HG03520 (cell line): Measurements from ENCODE around the gene ATP9A.
"Not testable (repeated sequence)": the region's sequence is repeated elsewhere in the genome, so short reads cannot be mapped to it uniquely, and the experiment has no call there.

ENCODE experiments used
- ATAC-seq: cut with Tn5 transposase; IDR thresholded peaks from one replicate; pipeline ENCODE4 v1.9.1; 2021; ENCODE audit warnings: mild to moderate bottlenecking, moderate library complexity; ENCODE audit not compliant: unreplicated experiment

The ATP9A gene

DNA sequence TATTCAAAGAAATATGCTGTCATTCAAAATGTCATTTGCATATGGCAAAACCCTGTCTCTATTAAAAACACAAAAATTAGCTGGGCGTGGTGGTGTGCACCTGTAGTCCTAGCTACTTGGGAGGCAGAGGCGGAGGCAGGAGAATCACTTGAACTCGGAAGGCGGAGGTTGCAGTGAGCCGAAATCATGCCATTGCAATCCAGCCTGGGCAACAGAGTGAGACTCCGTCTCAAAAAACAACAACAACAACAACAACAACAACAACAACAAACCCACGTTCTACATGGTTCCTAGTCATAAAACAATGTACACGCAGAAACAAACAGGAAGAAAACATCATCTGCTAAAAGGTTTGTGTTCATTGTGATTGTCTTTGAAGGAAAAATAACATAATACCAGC is 15.0 kb downstream of the ATP9A start:
- ATAC-seq: not testable (repeated sequence)

- no peak for ATAC-seq
Measured at GRCh38 chr20:51752343-51752951, 15.7 kb downstream of the ATP9A start.

DNA sequence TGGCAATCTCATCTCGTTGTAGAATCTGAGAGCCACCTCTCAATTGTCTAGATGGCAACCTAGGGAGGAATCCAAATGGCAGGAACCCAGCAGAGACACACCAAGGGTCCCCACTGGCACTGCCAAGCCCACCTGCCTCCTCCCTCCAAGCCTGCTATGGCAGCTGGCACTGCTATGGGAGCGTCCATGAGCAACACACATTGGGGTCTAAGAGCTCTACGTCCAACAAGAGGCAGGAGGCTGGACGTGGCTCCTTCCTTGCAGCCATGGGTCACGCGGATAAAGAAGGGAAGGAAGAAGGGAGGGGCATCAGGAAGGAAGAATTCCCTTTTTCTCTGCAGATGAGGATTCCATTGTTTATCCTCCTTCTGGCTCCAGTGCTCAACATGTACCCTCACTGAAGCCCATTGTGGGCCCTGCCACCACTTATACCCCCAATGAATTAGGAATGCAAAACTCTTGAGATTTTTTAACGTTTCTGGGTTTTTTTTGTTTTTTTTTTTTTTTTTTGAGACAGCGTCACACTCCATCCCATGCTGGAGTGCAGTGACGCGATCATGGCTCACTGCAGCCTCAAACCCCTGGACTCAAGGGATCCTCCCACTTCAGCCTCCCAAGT is 17.3 kb downstream of the ATP9A start:
- ATAC-seq: no peak

GRCh38 chr20:51750037-51750769 is 18.0 kb downstream of the ATP9A start:
- ATAC-seq: no peak

DNA sequence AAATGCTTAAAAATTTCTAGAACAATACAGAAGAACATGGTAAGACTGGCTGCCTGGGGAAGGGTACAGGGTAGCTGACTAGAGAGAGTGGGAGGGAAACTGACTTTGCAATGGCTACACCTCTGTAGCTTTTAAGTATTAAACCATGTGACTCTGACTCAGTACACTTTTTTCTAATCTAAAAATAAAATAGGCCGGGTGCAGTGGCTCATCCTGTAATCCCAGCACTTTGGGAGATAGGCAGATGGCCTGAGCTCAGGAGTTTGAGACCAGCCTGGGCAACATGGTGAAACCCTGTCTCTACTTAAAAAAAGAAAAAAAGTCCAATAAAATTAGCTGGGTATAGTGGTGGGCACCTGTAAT is 18.5 kb downstream of the ATP9A start:
- no peak for ATAC-seq

DNA sequence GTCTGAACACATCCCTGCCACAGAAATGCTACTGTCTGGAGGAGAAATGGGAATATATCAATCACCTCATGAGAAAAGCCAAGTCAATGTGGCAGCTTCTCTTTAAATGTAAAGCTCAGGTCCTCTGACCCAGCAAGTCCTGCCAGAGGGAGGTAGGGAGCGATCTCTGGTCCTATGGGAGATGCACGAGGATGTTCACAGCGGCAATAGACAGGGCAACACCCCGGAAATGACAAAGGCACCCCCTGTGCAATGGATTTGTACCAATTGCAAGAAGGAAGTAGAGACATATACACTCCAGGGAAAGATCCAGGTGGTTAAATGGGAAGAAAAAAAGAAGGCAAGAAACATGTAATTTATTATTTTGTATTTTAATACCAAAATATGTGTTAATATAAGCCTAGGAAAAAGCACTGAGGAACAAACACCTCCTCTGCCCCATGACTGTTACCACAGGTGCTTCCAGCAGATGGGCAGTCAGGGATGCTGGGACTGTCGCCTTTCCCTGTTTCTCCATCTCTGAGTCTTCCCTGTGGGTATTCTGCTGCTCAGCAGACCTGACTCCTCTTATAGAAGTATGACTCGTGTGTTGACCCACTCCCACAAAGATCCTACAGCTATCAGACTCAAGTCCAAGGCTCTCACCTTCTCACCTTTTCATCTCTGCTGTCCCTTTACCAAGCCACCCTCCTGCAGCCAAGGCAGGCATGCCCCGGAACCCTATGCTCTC is 20.8 kb downstream of the ATP9A start:
- no peak for ATAC-seq

- no peak for ATAC-seq
Measured at GRCh38 chr20:51745804-51746203, 22.4 kb downstream of the ATP9A start.

DNA sequence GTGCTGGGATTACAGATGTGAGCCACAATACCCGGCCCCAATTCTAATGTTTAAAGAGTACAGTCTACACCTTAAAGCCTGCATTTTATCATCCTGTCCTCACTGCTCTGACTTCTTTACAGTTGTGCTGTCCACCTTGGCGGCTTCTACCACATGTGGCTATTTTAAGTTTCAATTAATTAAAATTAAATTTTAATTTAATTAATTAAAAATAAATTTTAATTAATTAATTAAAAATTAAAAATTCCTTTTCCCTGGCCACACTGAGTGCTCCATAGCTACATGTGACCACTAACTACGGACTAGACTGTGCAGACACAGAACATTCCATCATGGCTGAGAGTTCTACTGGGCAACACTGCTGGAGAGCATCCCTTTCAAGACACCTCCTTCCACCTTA is 27.4 kb downstream of the ATP9A start:
- ATAC-seq: no peak

GRCh38 chr20:51740308-51740707 is 27.9 kb downstream of the ATP9A start:
- not testable (repeated sequence) for ATAC-seq

DNA sequence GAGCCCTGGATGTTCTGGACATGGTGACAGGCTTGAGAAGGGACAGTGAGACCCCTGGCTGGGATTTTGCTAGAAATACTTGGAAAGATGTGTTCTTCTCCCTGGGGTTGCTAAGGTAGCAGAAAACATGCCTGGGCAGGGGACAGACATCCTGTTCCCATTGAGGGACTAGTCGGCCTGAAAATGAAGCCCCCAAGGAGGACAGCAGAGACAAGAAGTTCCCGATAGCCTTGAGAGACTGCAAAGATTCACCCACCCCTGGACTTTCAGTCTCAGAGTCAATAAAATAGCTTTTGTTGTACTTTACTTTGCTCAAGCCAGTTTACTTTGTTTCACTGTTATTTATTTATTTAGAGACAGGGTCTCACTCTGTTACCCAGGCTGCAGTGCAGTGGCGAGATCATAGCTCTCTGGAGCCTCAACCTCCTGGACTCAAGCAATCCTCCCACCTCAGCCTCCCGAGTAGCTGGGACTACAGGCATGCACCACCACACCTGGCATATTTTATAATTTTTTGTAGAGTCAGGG is 28.4 kb downstream of the ATP9A start:
- ATAC-seq: no peak

DNA sequence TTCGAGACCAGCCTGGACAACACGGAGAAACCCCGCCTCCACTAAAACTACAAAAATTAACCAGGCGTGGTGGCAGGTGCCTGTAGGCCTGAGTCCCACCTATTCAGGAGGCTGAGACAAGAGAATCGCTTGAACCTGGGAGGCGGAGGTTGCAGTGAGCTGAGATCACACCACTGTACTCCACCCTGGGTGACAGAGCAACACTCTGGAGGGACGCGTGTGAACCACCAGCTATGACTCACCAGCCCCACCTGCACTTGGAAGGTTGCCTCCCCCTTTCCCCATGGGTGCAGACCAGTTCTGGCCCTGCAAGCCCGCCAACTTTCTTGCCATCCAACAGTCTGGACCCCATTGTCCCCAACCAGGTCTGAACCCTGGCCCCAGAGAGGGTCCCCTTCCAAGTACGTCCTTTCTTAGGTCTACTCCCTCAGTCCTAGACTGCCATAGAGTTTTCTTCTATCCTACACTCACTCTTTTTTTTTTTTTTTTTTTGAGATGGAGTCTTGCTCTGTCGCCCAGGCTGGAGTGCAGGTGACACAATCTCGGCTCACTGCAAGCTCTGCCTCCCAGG is 29.2 kb downstream of the ATP9A start:
- ATAC-seq: no peak

DNA sequence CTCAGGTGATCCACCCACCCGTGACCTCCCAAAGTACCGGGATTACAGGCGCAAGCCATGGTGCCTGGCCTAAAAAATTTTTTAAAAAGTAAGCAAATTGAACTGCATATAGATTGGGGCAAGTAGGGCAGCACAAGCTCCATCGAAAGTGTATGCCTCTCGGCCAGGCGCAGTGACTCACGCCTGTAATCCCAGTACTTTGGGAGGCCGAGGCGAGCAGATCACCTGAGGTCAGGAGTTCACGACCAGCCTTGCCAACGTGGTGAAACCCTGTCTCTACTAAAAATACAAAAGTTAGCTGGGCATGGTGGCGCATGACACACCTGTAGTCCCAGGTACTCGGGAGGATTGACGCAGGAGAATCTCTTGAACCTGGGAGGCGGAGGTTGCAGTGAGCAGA is 29.9 kb downstream of the ATP9A start:
- not testable (repeated sequence) for ATAC-seq

GRCh38 chr20:51736947-51737346 is 31.2 kb downstream of the ATP9A start:
- ATAC-seq: no peak

- ATAC-seq: no peak
Measured at GRCh38 chr20:51735728-51736600, 32.2 kb downstream of the ATP9A start.

GRCh38 chr20:51734876-51735720 is 33.1 kb downstream of the ATP9A start:
- ATAC-seq: no peak

GRCh38 chr20:51733070-51733469 is 35.1 kb downstream of the ATP9A start:
- no peak for ATAC-seq

- ATAC-seq: no peak
Measured at GRCh38 chr20:51732096-51732791, 35.9 kb downstream of the ATP9A start.

DNA sequence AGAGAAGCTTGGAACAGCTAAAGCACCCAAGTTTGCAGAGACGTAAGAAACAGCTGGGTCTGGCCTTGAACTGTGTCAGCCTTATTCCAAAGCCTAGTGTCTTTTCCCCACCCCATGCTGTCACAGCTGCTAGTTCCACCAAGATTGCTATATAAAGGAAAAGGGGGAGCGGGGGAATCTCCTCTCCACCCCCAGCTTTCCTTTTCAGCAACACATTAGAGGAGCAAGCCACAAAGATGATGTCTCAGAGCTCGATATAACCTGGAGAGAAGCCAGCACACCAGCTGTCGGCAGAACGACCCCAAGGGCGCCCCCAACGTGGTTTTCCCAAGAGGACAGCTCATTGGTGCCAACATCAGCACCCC is 36.5 kb downstream of the ATP9A start:
- ATAC-seq: no peak

DNA sequence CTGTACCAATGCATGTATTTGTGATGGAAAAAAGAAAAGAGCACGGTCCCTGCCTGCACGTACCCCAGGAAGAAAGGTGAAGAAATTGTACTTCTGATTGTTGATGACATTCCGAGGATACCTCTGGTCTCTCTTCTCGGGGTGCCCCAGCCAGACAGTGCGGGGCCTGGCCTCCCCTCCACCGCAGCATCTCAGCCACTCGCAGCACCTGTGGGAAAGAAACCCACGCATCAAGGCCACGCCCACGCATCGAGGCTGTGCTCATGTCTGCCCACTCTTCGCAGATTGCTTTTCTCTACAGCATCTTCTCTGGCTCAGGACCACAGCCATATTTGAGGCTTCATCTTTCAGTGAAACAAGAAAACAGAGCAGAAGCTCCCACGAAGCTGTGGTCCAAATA is 38.4 kb downstream of the ATP9A start:
- ATAC-seq: no peak
